Left lung (tissue), 10 donors: ENCODE measurements around the gene ZBTB7B. TPM values are rescaled to one million over a fixed set of nuclear protein-coding genes. Genes with fewer than 3 reads are reported as not detected.

Experiments
- ATAC-seq: fragments of 200-7000 bp; cut with Tn5 transposase; one replicate; pipeline ENCODE4 v1.9.1; 2020; ENCODE audit warnings: moderate library complexity
- DNase-seq, 4 donors: peaks; one replicate each; pipeline ENCODE4 v3.0.0-alpha.2; 2013 to 2020
- H3K27ac ChIP-seq, 2 donors: fragments of 200-600 bp; sonication (generic) in 1 of 2; one replicate each; pipeline versions ENCODE4 v1.5.0 to v1.8.0; 2020 to 2021
- H3K27me3 ChIP-seq, 2 donors: fragments of 200-600 bp; sonication (generic) in 1 of 2; one replicate each; pipeline versions ENCODE4 v1.5.0 to v1.8.0; 2020 to 2021
- H3K36me3 ChIP-seq, 2 donors: fragments of 200-600 bp; sonication (generic) in 1 of 2; one replicate each; pipeline versions ENCODE4 v1.5.0 to v1.8.0; 2020 to 2021
- H3K4me1 ChIP-seq, 2 donors: fragments of 200-600 bp; one replicate each; pipeline ENCODE4 v1.8.0; 2021
- H3K4me3 ChIP-seq, 2 donors: fragments of 200-600 bp; sonication (generic) in 1 of 2; one replicate each; pipeline versions ENCODE4 v1.5.0 to v1.8.0; 2020 to 2021; ENCODE audit warnings: mild to moderate bottlenecking in 1 of 2
- H3K9me3 ChIP-seq, 2 donors: fragments of 200-600 bp; sonication (generic) in 1 of 2; one replicate each; pipeline versions ENCODE4 v1.5.0 to v1.8.0; 2020 to 2021
- intact Hi-C, 2 donors: fragments of 100-400 bp; cut with DNase I; formaldehyde crosslinking; loops; one replicate each; pipeline versions ENCODE4 v1.11.2 to v1.14.2; 2022
- polyA plus RNA-seq, 6 donors: library from polyadenylated mRNA; unstranded; fragments of 120-200 nt; gene quantifications; one replicate each; pipeline ENCODE4 v1.2.1, GENCODE V29; 2013; ENCODE audit not compliant: insufficient read length in 6 of 6
- total RNA-seq, 2 donors: library from RNA; stranded (reverse); fragmentation: NEBNext Ultra II Directional; extraction: Animal tissue kit (Norgen Biotek cat#: 25700); gene quantifications; one replicate each; pipeline ENCODE4 v1.2.1, GENCODE V29; 2021
- TF ChIP-seq, protein P1 (sequence below), 2 donors: fragments of 200-600 bp; sonication (generic) in 1 of 2; IDR thresholded peaks; one replicate each; pipeline versions ENCODE4 v1.5.0 to v1.8.0; 2021; ENCODE audit warnings: antibody characterized with exemption in 2 of 2
- donor health status: DM: no; HTN: yes; CAD: no.
- donor health status: DM: no; HTN: no; CAD: no.

The ZBTB7B gene
- total and polyA plus RNA-seq, 8 donors: 14.4 to 104 (median 19.0) TPM

- H3K9me3 ChIP-seq: no peaks in the 10 kb centered on the region
- H3K27me3 ChIP-seq: no peaks in the 10 kb centered on the region
- intact Hi-C loops: no loop called here
- H3K4me3 ChIP-seq: peak overlapping the region; percentile 78 to 95
- H3K27ac ChIP-seq: peak overlapping the region; percentile 65 to 97
- no peak for DNase-seq
- ATAC-seq: peak; percentile 7
- H3K4me1 ChIP-seq: peaks cover 15 to 42% of the 10 kb centered on the region in 2 donors
- TF ChIP-seq, protein P1, sequence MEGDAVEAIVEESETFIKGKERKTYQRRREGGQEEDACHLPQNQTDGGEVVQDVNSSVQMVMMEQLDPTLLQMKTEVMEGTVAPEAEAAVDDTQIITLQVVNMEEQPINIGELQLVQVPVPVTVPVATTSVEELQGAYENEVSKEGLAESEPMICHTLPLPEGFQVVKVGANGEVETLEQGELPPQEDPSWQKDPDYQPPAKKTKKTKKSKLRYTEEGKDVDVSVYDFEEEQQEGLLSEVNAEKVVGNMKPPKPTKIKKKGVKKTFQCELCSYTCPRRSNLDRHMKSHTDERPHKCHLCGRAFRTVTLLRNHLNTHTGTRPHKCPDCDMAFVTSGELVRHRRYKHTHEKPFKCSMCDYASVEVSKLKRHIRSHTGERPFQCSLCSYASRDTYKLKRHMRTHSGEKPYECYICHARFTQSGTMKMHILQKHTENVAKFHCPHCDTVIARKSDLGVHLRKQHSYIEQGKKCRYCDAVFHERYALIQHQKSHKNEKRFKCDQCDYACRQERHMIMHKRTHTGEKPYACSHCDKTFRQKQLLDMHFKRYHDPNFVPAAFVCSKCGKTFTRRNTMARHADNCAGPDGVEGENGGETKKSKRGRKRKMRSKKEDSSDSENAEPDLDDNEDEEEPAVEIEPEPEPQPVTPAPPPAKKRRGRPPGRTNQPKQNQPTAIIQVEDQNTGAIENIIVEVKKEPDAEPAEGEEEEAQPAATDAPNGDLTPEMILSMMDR (IDR thresholded peaks at IDR 0.05): peak in 1 of 2 donors; percentile 17
- peaks cover 0 to 42% of the 10 kb centered on the region in 2 donors for H3K36me3 ChIP-seq
Measured at GRCh38 chr1:155052439-155053395, 50.1 kb downstream of the ZBTB7B start.

- Histone ChIP-seq H3K27me3 (no peaks in the 10 kb centered on the region), H3K4me1 (peaks cover 15 to 42% of the 10 kb centered on the region in 2 donors), H3K36me3 (peaks cover 0 to 51% of the 10 kb centered on the region in 2 donors), H3K27ac (peak overlapping the region in 1 of 2 donors; percentile 97), H3K9me3 (no peaks in the 10 kb centered on the region), H3K4me3 (peak overlapping the region in 1 of 2 donors; percentile 95)
- TF ChIP-seq, protein P1 (IDR thresholded peaks at IDR 0.05): no peak
- DNase-seq (no peak), ATAC-seq (no peak)
- intact Hi-C loops: no loop called here
Measured at GRCh38 chr1:155053531-155054105, 51.0 kb downstream of the ZBTB7B start.

DNA sequence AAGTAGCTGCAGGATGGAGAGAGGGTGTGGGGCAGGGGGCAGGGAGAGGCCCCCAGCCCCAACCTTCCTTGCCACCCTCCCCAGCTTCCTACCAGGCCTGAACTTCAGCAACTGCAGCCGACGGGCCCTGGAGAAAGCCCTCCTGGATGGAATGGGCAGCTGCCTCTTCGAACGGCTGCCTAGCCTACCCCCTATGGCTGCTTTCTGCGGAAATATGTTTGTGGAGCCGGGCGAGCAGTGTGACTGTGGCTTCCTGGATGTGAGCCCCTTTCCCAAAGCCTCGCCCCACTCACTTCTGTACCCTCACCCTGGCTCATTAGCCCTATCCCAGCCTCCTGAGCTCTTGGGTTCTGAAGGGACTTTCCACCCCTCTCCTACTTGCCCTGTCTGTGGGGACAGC is 54.5 kb downstream of the ZBTB7B start:
- Histone ChIP-seq H3K36me3 (peaks cover 0 to 85% of the 10 kb centered on the region in 2 donors), H3K9me3 (no peaks in the 10 kb centered on the region), H3K27ac (no peak overlapping the region), H3K27me3 (no peaks in the 10 kb centered on the region), H3K4me1 (peaks cover 0 to 33% of the 10 kb centered on the region in 2 donors), H3K4me3 (no peak overlapping the region)
- DNase-seq (no peak), ATAC-seq (no peak)
- intact Hi-C loops: no loop called here
- TF ChIP-seq, protein P1 (IDR thresholded peaks at IDR 0.05): no peak

DNA sequence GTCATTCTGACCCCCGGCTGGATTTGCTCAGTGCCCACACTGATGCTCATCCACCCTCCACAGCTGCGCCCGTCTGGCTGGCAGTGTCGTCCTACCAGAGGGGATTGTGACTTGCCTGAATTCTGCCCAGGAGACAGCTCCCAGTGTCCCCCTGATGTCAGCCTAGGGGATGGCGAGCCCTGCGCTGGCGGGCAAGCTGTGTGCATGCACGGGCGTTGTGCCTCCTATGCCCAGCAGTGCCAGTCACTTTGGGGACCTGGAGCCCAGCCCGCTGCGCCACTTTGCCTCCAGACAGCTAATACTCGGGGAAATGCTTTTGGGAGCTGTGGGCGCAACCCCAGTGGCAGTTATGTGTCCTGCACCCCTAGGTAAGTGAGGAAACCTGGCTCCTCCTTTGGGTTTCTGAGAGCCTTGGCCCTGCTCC is 55.2 kb downstream of the ZBTB7B start:
- DNase-seq (peak in 1 of 4 donors; percentile 53), ATAC-seq (no peak)
- no peaks in the 10 kb centered on the region for H3K9me3 ChIP-seq
- no peak overlapping the region for H3K4me3 ChIP-seq
- H3K4me1 ChIP-seq: peaks cover 6 to 33% of the 10 kb centered on the region in 2 donors
- H3K36me3 ChIP-seq: peaks cover 0 to 88% of the 10 kb centered on the region in 2 donors
- TF ChIP-seq, protein P1 (IDR thresholded peaks at IDR 0.05): no peak
- no peak overlapping the region for H3K27ac ChIP-seq
- no peaks in the 10 kb centered on the region for H3K27me3 ChIP-seq
- intact Hi-C loops: no loop called here

- Histone ChIP-seq H3K36me3 (peaks cover 0 to 66% of the 10 kb centered on the region in 2 donors), H3K4me1 (peaks cover 12 to 43% of the 10 kb centered on the region in 2 donors), H3K4me3 (no peak overlapping the region), H3K27me3 (no peaks in the 10 kb centered on the region), H3K27ac (no peak overlapping the region), H3K9me3 (no peaks in the 10 kb centered on the region)
- ATAC-seq: no peak
- TF ChIP-seq, protein P1 (IDR thresholded peaks at IDR 0.05): no peak
- no peak for DNase-seq
- intact Hi-C loops: loop anchor here in 1 of 2 donors (10.0 kb wide), 1 partner anchor 106 kb away; the partner anchor contains the start of gene PBXIP1
Measured at GRCh38 chr1:155060736-155061135, 58.1 kb downstream of the ZBTB7B start.
